Measurements from ENCODE around the gene DUOXA2. TPM values are rescaled to one million over a fixed set of nuclear protein-coding genes. Genes with fewer than 3 reads are reported as not detected.

DUOXA2 gene
- total RNA-seq, 2 donors from 2014 or later: not detected

- ATAC-seq (ENCODE audit: insufficient number of reproducible peaks, low FRiP score, low read depth) (no peak), DNase-seq (ENCODE audit: low spot score) (no peak)
- H3K4me3 ChIP-seq: no peak overlapping the region
- no peaks in the 10 kb centered on the region for H3K36me3 ChIP-seq
- no peaks in the 10 kb centered on the region for H3K9me3 ChIP-seq
- no peak overlapping the region for H3K27ac ChIP-seq
- H3K4me1 ChIP-seq (ENCODE audit: control insufficient read depth in 1 of 2, low read depth in 2 of 2): no peaks in the 10 kb centered on the region
- H3K27me3 ChIP-seq (replicated peaks; ENCODE audit: insufficient read depth): no peaks in the 10 kb centered on the region
- TF ChIP-seq, protein P1, sequence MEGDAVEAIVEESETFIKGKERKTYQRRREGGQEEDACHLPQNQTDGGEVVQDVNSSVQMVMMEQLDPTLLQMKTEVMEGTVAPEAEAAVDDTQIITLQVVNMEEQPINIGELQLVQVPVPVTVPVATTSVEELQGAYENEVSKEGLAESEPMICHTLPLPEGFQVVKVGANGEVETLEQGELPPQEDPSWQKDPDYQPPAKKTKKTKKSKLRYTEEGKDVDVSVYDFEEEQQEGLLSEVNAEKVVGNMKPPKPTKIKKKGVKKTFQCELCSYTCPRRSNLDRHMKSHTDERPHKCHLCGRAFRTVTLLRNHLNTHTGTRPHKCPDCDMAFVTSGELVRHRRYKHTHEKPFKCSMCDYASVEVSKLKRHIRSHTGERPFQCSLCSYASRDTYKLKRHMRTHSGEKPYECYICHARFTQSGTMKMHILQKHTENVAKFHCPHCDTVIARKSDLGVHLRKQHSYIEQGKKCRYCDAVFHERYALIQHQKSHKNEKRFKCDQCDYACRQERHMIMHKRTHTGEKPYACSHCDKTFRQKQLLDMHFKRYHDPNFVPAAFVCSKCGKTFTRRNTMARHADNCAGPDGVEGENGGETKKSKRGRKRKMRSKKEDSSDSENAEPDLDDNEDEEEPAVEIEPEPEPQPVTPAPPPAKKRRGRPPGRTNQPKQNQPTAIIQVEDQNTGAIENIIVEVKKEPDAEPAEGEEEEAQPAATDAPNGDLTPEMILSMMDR (IDR thresholded peaks at IDR 0.05): no peak
Measured at GRCh38 chr15:45148076-45149059, 34.2 kb downstream of the DUOXA2 start.

- ATAC-seq (ENCODE audit: insufficient number of reproducible peaks, low FRiP score, low read depth) (no peak), DNase-seq (ENCODE audit: low spot score) (no peak)
- Histone ChIP-seq H3K27me3 (replicated peaks; ENCODE audit: insufficient read depth) (no peaks in the 10 kb centered on the region), H3K9me3 (no peaks in the 10 kb centered on the region), H3K27ac (no peak overlapping the region), H3K36me3 (no peaks in the 10 kb centered on the region), H3K4me3 (no peak overlapping the region), H3K4me1 (ENCODE audit: control insufficient read depth in 1 of 2, low read depth in 2 of 2) (no peaks in the 10 kb centered on the region)
- TF ChIP-seq, protein P1 (IDR thresholded peaks at IDR 0.05): no peak
Measured at GRCh38 chr15:45149060-45149459, 34.9 kb downstream of the DUOXA2 start.

GRCh38 chr15:45150481-45150880, 36.4 kb downstream of the DUOXA2 start:
- ATAC-seq (ENCODE audit: insufficient number of reproducible peaks, low FRiP score, low read depth): no peak
- H3K36me3 ChIP-seq: no peaks in the 10 kb centered on the region
- H3K4me3 ChIP-seq: no peak overlapping the region
- no peak for DNase-seq (ENCODE audit: low spot score)
- no peaks in the 10 kb centered on the region for H3K4me1 ChIP-seq (ENCODE audit: control insufficient read depth in 1 of 2, low read depth in 2 of 2)
- TF ChIP-seq, protein P1 (IDR thresholded peaks at IDR 0.05): no peak
- no peak overlapping the region for H3K27ac ChIP-seq
- no peaks in the 10 kb centered on the region for H3K9me3 ChIP-seq
- no peaks in the 10 kb centered on the region for H3K27me3 ChIP-seq (replicated peaks; ENCODE audit: insufficient read depth)

DNA sequence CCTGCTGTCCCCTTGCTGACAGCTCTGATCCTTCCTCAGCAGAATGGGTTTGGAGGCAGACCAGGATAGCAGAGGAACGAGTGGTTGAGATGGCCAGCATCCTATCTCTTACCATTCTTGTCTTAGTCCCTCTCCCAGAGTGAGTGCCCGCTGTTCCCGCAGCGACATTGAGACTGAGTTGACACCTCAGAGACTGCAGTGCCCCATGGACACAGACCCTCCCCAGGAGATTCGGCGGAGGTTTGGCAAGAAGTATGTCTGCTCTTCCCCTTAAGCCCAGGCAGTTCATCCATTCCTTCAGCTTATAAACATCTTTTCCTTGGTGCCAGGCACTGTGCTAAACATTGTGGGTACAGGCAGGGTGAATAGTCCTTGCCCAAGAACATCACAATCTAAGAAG, 36.9 kb downstream of the DUOXA2 start:
- H3K27me3 ChIP-seq (replicated peaks; ENCODE audit: insufficient read depth): no peaks in the 10 kb centered on the region
- TF ChIP-seq, protein P1 (IDR thresholded peaks at IDR 0.05): no peak
- DNase-seq (ENCODE audit: low spot score) (no peak), ATAC-seq (ENCODE audit: insufficient number of reproducible peaks, low FRiP score, low read depth) (no peak)
- H3K36me3 ChIP-seq: no peaks in the 10 kb centered on the region
- no peak overlapping the region for H3K27ac ChIP-seq
- H3K4me3 ChIP-seq: no peak overlapping the region
- H3K9me3 ChIP-seq: no peaks in the 10 kb centered on the region
- no peaks in the 10 kb centered on the region for H3K4me1 ChIP-seq (ENCODE audit: control insufficient read depth in 1 of 2, low read depth in 2 of 2)

DNA sequence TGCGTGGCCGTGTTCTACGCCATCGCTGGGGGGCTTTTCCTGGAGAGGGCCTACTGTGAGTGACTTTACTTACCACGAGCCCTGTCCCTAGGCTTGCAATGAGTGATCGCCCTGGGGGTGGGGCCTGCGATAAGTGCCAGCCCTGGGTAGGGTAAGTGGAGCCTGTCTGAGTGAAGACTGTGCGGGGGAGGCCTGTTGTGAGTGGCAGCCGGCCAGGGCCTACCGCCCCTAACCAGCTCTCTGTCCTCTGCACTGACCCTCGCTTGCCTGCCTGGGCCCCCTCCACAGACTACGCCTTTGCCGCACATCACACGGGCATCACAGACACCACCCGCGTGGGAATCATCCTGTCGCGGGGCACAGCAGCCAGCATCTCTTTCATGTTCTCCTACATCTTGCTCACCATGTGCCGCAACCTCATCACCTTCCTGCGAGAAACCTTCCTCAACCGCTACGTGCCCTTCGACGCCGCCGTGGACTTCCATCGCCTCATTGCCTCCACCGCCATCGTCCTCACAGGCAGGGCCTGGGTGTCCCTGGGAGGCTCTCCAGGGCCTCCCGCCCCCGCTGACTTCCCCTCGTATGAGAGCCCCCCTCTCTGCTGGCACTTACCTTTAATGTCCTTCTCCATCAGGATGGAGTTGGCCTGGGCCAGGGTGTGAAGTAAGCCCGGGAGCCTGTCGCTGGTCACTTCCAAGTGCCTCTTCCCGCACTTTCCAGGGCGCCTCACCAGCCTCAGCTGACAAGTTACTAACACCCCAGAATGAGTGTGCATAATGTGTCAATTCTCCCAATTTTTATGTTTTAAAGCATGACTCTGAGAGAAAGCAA, 38.1 kb downstream of the DUOXA2 start:
- Histone ChIP-seq H3K4me3 (no peak overlapping the region), H3K27me3 (replicated peaks; ENCODE audit: insufficient read depth) (no peaks in the 10 kb centered on the region), H3K36me3 (no peaks in the 10 kb centered on the region), H3K9me3 (no peaks in the 10 kb centered on the region), H3K27ac (no peak overlapping the region), H3K4me1 (ENCODE audit: control insufficient read depth in 1 of 2, low read depth in 2 of 2) (no peaks in the 10 kb centered on the region)
- TF ChIP-seq, protein P1 (IDR thresholded peaks at IDR 0.05): no peak
- DNase-seq (ENCODE audit: low spot score) (no peak), ATAC-seq (ENCODE audit: insufficient number of reproducible peaks, low FRiP score, low read depth) (no peak)
